Panc1 (cell line): ENCODE measurements around the gene SRSF12.

Experiments used
- POLR2AphosphoS5 ChIP-seq: IDR thresholded peaks from 2 replicates; pipeline ENCODE4 v1.6.1; 2012; ENCODE audit warnings: mild to moderate bottlenecking, low read depth, low read length, moderate library complexity
- TF ChIP-seq, protein P1 (sequence below): fragments of 450-650 bp; IDR thresholded peaks from 2 replicates; pipeline ENCODE4 v1.5.1; 2017; ENCODE audit warnings: mild to moderate bottlenecking

- no peak for TF ChIP-seq POLR2AphosphoS5
- TF ChIP-seq, protein P1, sequence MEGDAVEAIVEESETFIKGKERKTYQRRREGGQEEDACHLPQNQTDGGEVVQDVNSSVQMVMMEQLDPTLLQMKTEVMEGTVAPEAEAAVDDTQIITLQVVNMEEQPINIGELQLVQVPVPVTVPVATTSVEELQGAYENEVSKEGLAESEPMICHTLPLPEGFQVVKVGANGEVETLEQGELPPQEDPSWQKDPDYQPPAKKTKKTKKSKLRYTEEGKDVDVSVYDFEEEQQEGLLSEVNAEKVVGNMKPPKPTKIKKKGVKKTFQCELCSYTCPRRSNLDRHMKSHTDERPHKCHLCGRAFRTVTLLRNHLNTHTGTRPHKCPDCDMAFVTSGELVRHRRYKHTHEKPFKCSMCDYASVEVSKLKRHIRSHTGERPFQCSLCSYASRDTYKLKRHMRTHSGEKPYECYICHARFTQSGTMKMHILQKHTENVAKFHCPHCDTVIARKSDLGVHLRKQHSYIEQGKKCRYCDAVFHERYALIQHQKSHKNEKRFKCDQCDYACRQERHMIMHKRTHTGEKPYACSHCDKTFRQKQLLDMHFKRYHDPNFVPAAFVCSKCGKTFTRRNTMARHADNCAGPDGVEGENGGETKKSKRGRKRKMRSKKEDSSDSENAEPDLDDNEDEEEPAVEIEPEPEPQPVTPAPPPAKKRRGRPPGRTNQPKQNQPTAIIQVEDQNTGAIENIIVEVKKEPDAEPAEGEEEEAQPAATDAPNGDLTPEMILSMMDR, result no peak
Observed at GRCh38 chr6:89051676-89052075, 66.2 kb downstream of the SRSF12 start.
